KMS-11 (cell line): ENCODE data around the gene LEP.

Experiments used
- H2AFZ ChIP-seq: fragments of 200-600 bp; sonication (generic); 2 replicates; pipeline ENCODE4 v1.6.1; 2016; ENCODE audit warnings: antibody characterized with exemption, mixed run types, low read depth
- H3K27ac ChIP-seq: fragments of 200-600 bp; sonication (generic); 2 replicates; pipeline ENCODE4 v1.6.1; 2016; ENCODE audit warnings: mild to moderate bottlenecking, mixed run types
- H3K27me3 ChIP-seq: fragments of 200-600 bp; sonication (generic); 2 replicates; pipeline ENCODE4 v1.6.1; 2017; ENCODE audit warnings: mild to moderate bottlenecking, low read depth, mixed run types, moderate library complexity; ENCODE audit not compliant: insufficient read depth
- H3K36me3 ChIP-seq: fragments of 200-600 bp; sonication (generic); 2 replicates; pipeline ENCODE4 v1.6.1; 2017; ENCODE audit warnings: mild to moderate bottlenecking, mixed run types; ENCODE audit not compliant: insufficient read depth
- H3K4me1 ChIP-seq: fragments of 200-600 bp; sonication (generic); 2 replicates; pipeline ENCODE4 v1.6.1; 2016; ENCODE audit warnings: mild to moderate bottlenecking, low read depth, mixed run types; ENCODE audit not compliant: poor library complexity, severe bottlenecking
- H3K4me2 ChIP-seq: fragments of 200-600 bp; sonication (generic); 2 replicates; pipeline ENCODE4 v1.7.0; 2016; ENCODE audit warnings: mild to moderate bottlenecking, mixed run types
- H3K4me3 ChIP-seq: fragments of 200-600 bp; sonication (generic); IDR thresholded peaks from 2 replicates; pipeline ENCODE4 v1.6.1; 2017; ENCODE audit warnings: low read depth, low read length, mixed read lengths; ENCODE audit not compliant: insufficient read depth
- H3K79me2 ChIP-seq: fragments of 200-600 bp; sonication (generic); 2 replicates; pipeline ENCODE4 v1.6.1; 2016; ENCODE audit warnings: low read depth, mixed run types; ENCODE audit not compliant: insufficient read depth
- H3K9ac ChIP-seq: fragments of 200-600 bp; sonication (generic); 2 replicates; pipeline ENCODE4 v1.6.1; 2016; ENCODE audit warnings: mild to moderate bottlenecking, mixed run types
- H4K20me1 ChIP-seq: fragments of 200-600 bp; sonication (generic); 2 replicates; pipeline ENCODE4 v1.6.1; 2016; ENCODE audit warnings: mild to moderate bottlenecking, mixed run types; ENCODE audit not compliant: insufficient read depth
- CTCF ChIP-seq: fragments of 200-600 bp; sonication (generic); conservative IDR thresholded peaks from 2 replicates; pipeline ENCODE4 v1.6.1; 2017; ENCODE audit warnings: low read depth, mild to moderate bottlenecking, antibody characterized with exemption, low read length, moderate library complexity, mixed read lengths

The LEP gene

GRCh38 chr7:128197989-128198580 is 43.0 kb upstream of the LEP start:
- no peak overlapping the region for H2AFZ ChIP-seq
- no peak overlapping the region for H3K4me3 ChIP-seq
- H3K4me2 ChIP-seq: no peak overlapping the region
- H3K27ac ChIP-seq: no peak overlapping the region
- no peaks in the 10 kb centered on the region for H3K4me1 ChIP-seq
- H3K36me3 ChIP-seq: no peaks in the 10 kb centered on the region
- TF ChIP-seq CTCF: no peak
- H3K9ac ChIP-seq: no peak overlapping the region
- H4K20me1 ChIP-seq: no peaks in the 10 kb centered on the region
- no peaks in the 10 kb centered on the region for H3K27me3 ChIP-seq
- H3K79me2 ChIP-seq: no peaks in the 10 kb centered on the region

- Histone ChIP-seq H3K4me3 (no peak overlapping the region), H3K36me3 (no peaks in the 10 kb centered on the region), H3K27ac (no peak overlapping the region), H3K27me3 (no peaks in the 10 kb centered on the region; the same call in 1 of the 2 replicates), H3K79me2 (no peaks in the 10 kb centered on the region), H3K4me1 (no peaks in the 10 kb centered on the region), H3K4me2 (no peak overlapping the region), H2AFZ (no peak overlapping the region), H4K20me1 (no peaks in the 10 kb centered on the region), H3K9ac (no peak overlapping the region)
- TF ChIP-seq CTCF: no peak
Measured at GRCh38 chr7:128200376-128200775, 40.7 kb upstream of the LEP start.

- H3K4me2 ChIP-seq: no peak overlapping the region
- no peak overlapping the region for H3K27ac ChIP-seq
- H3K4me3 ChIP-seq: no peak overlapping the region
Measured at GRCh38 chr7:128201067-128201689, 39.9 kb upstream of the LEP start.

GRCh38 chr7:128201690-128202085 is 39.4 kb upstream of the LEP start:
- Histone ChIP-seq H3K9ac (no peak overlapping the region), H3K4me3 (no peak overlapping the region), H3K79me2 (no peaks in the 10 kb centered on the region), H3K27ac (no peak overlapping the region), H3K36me3 (no peaks in the 10 kb centered on the region), H3K4me2 (no peak overlapping the region), H4K20me1 (no peaks in the 10 kb centered on the region), H3K4me1 (no peaks in the 10 kb centered on the region), H3K27me3 (no peaks in the 10 kb centered on the region; the same call in 1 of the 2 replicates), H2AFZ (no peak overlapping the region)
- TF ChIP-seq CTCF: no peak

More at GRCh38 chr7:128201067-128201689, 39.9 kb upstream of the LEP start:
- H4K20me1 ChIP-seq: no peaks in the 10 kb centered on the region
- TF ChIP-seq CTCF: no peak
- H3K27me3 ChIP-seq: no peaks in the 10 kb centered on the region; the same call in 1 of the 2 replicates
- no peaks in the 10 kb centered on the region for H3K36me3 ChIP-seq
- H3K79me2 ChIP-seq: no peaks in the 10 kb centered on the region
- no peak overlapping the region for H2AFZ ChIP-seq
- no peak overlapping the region for H3K9ac ChIP-seq
- H3K4me1 ChIP-seq: no peaks in the 10 kb centered on the region
